ENCODE measurements around the gene ARHGAP6.

ARHGAP6 gene, protein sequence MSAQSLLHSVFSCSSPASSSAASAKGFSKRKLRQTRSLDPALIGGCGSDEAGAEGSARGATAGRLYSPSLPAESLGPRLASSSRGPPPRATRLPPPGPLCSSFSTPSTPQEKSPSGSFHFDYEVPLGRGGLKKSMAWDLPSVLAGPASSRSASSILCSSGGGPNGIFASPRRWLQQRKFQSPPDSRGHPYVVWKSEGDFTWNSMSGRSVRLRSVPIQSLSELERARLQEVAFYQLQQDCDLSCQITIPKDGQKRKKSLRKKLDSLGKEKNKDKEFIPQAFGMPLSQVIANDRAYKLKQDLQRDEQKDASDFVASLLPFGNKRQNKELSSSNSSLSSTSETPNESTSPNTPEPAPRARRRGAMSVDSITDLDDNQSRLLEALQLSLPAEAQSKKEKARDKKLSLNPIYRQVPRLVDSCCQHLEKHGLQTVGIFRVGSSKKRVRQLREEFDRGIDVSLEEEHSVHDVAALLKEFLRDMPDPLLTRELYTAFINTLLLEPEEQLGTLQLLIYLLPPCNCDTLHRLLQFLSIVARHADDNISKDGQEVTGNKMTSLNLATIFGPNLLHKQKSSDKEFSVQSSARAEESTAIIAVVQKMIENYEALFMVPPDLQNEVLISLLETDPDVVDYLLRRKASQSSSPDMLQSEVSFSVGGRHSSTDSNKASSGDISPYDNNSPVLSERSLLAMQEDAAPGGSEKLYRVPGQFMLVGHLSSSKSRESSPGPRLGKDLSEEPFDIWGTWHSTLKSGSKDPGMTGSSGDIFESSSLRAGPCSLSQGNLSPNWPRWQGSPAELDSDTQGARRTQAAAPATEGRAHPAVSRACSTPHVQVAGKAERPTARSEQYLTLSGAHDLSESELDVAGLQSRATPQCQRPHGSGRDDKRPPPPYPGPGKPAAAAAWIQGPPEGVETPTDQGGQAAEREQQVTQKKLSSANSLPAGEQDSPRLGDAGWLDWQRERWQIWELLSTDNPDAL (N-terminal part only)

DNA sequence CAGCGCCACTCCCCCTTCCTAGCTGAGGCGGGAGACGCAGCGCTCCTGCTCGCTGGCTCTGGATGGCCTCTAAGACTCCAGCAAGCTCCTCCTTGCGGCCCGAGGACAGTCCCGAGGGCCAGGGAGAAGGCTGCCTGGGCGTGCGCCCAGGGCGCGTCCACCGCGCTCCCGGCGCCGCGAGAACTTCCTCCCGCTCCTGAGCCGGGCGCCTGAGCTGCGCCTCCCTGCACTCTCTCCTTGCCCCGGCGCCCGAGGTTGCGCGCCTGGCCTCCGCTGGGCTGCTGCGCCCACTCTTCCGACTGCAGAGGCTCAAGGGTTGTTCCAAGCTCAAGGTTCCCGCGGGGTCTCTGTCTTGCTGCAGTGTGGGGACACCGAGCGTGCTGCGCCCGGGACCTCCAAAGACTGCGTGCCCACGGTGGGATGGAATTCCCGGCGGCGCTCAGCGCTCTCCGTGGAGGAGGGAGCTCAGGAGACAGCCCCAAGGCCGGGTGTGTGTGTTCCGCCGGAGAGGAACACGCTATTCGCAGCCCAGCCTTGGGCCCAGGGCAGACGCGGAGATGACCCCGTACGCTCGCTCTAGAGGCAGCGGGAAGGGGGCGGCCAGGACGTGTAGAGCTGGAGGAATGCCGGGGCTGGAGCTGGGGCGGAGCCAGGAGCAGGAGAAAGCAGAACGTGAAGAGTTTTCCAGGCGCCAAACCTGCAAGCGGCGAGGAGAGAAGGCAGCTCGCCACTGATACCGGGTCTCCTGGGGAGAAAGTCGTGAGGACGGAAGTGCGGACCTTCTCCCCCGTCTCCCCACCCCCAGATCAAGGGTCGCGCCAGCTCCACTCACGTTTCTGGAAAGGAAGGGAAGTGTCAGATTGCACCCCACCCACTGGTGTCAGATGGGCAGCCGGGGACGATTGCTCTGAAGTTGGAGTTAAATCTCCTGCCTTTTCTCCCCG, at the start of gene ARHGAP6:
ARHGAP6 (minus strand) TSS at position 753 of the 944 bp plus-strand sequence. CDS start 1,092 bp downstream, outside the sequence.
- peak; percentile 74 for DNase-seq (ENCODE audit: low spot score)

DNA sequence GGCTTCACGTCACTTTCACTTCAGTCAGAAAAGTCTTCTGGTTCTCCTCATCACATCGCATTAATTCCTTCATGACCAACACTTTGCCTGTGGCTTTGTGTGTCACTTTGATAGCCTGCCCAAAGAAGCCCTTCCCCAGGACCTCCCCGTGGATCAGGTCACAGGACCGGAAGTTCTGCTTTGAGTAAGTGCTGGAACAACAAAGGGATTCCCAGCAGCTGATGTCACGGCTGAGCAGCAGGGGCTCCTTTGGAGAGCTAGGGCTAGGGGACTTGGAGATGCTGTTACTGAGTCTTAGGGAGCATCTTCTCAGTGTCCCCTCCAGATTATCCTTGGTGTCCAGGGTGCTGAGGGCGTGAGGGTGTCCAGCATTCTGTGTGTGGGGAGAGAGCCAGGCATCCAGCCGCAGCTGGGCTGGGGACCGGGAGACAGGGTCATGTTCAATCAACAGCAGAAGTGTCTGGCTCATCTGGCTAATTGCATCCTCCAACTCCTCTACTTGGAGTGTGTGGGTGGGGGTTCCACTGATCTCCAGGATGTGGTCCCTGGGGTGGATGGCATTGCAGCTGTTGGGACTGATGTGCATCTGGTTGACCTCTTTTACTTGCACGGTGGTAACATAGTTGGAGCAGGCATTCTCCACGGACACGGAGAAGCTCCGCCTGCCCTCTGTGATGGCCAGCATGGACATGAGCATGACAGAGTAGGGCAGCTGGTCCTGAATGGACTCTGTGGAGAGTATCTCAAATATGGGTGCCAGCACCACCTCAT, 39.2 kb upstream of the ARHGAP6 start:
- DNase-seq (ENCODE audit: low spot score): no peak

DNA sequence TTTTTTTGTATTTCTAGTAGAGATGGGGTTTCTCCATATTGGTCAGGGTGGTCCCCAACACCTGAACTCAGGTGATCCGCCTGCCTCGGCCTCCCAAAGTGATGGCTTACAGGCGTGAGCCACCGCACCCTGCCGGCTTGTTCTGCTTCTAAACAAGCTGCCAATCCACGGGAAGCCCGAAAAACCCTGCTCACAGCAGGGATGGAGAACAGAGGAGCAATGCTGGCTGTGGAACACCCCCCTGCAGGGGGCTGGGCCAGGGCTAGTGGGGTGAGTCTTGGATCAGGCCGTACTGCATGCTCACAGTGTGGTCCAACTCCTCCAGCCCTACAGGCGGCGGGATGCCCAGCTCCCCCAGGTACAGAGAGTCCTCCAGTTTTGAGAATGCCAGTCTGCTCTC, 38.1 kb upstream of the ARHGAP6 start:
- no peak for DNase-seq (ENCODE audit: low spot score)

DNA sequence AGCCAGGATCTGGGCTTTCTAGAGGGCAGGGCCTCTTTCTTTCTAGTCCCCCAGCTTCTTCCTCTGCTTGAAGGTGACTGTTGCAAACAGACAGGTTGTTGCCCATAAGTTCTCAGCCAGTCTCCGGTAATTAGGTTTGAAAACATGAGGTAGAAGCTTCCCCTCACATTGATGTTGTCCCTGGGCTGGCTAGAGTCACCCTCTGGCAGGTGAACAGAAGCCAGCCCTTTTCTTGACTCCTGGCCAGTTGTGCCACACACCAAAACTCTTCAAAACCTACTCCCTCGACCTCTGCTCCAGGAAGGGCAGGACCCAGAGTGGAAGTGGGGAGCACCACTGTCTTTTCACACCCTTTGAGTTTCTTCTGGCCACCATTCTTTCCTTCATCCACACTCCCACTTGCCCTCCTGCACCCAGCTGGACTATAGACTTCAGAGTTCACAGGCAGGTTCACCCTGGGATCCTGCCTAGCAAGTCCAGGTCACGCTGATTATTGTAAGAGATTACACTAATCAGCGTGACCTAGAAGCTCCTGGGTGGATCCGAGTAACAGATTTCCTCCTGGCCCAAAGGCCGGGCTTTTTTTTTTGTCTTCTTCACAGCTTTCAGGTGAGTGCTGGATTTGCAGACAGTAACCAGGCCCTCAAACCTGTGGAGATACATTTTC, 37.4 kb upstream of the ARHGAP6 start:
- no peak for DNase-seq (ENCODE audit: low spot score)

DNA sequence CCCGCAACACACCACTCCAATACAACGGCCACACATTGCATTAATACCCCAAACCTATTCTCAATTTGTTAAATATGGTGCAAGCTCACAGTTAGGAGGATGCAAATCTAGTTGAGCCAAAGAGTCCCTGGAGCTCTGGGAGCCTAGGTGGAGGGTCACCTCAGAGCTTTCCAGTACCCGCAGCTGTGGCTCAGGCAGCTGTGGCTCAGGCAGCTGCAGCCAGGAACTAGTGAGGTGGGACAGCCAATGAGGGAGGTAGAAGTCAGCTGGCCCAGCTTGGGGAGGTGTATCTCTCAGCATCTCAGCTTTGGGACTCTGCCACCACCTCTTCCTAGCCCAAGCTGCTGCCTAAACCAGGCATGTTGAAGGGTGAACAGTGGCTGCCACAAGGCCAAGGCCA, 36.7 kb upstream of the ARHGAP6 start:
- no peak for DNase-seq (ENCODE audit: low spot score)

DNA sequence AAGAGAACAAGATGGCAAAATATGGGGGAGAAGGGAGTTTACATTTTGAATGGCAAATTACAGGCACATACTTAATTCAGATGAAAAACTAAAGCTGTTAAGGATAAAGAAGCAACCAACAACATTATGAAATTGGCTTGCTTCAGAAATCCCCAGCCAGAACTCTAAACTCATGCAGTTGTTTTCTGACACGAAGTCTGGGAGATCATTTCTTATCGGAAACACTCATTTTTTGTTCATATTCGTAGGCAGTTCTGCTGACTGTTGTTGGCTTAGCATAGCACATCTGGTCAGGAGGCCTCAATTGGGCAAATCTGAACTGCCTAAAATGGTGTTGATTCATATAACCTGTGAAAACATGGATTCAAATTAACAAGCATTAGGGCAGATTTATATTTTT, 33.0 kb upstream of the ARHGAP6 start:
- DNase-seq (ENCODE audit: low spot score): no peak

DNA sequence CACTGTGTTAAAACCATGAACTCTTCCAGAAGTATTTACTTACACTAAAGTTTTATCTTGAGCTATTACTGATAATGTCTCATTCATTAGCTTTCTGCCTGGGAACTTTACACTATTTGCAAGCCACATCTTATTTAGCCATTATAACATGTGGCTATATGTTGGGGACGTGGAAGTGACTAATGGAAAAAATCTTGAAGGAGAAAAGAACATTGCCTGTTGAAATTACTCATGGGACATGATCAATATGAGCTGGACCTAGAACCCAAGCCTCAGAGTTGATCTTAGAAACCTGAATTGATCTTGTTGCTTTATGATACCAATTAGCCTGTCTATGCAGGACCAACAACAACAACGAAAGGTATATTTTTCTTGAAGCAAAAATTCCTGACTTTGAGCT, 22.5 kb upstream of the ARHGAP6 start:
- no peak for DNase-seq (ENCODE audit: low spot score)

DNA sequence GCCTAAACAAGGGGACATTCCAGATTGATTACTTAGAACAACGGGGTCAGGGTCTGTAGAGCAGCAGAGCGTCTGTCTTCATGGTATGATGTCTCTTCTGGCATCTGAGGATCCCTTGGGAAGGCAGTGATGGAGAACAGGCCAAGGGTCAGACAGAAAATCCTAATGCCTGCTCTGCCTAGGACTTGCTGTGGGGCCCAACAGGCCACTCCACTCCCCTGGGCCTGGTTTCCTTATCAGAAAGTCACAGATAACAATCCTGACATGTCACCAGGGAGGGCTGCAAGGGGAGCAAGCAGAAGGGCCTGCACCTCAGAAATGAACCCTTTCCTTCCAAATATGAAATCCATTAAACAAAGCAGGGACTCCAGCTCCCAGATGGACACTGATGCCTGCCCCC, 21.4 kb upstream of the ARHGAP6 start:
- no peak for DNase-seq (ENCODE audit: low spot score)

DNA sequence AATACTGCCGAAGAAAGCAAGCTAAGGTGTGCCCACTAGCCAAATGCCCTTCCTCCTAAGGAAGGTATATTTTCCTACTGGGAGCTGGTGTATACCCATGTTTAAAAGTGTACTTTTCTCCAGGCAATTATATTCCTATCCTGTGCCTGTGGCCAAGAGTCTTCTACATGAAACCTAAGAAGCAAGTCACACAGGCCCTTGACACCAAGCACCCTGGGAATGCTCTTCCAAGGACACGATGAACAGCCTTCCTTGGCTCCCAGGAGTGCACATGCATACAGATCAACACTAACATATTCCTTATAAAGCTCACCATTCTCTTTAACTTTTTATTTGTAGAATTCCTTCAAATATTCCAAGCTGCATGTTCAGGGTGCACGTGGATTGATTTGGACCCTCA, 17.3 kb upstream of the ARHGAP6 start:
- no peak for DNase-seq (ENCODE audit: low spot score)

DNA sequence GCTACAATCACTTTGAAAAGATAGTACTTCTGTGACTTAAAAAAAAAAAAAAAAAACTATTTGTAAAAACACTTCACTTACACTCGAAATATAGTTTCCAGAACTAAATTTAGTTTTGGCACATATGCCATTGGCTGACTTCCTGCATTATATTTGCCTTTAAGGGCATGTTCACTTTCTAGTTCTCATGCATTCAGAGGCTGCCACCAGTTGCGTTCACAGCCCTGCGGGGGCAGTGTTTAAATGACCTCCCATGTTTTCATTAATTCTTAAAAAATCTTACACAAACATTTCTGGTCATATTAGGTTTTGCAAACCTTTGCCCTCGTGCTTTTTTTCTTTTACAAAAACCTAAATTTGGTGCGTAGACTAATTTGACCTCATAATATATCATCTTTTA, 12.4 kb upstream of the ARHGAP6 start:
- DNase-seq (ENCODE audit: low spot score): no peak

DNA sequence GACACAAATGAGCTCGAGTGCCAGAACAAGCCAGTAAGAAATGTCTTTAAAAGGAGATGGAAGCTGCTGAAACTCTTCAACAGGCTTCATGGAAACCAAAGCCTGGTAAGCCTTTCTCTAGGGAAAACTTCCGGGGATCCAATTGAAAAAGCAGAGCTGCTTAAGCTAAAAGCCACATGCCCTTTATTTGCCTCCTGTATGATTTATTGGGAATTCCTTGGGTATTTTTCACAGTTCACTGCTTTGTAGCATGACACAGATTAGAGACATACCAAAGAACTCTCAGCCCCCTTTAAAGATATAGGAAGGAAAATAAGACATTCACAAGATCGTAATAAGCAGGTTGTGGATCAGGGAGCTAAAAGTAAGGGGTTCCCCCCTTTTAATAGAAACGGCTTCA, 6.5 kb upstream of the ARHGAP6 start:
- DNase-seq (ENCODE audit: low spot score): no peak

DNA sequence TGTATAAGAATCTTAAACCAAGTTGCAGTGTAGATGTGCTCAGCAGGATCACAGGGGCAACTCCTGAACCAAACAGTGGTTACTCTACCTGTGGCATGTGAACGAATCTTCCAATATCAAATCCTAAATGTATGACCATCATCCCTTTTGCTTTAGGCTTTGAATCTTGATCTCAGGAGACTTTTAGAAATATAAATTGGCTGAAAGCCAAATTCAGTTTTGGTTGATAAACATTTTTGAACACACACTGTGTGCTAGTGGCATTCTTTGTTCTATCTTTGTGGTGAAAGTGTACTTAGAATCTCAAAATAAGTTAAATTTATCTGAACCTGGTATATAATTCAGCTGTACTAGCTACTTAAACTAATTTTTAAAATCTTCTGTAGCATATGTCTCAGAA, 4.6 kb upstream of the ARHGAP6 start:
- DNase-seq (ENCODE audit: low spot score): no peak

DNA sequence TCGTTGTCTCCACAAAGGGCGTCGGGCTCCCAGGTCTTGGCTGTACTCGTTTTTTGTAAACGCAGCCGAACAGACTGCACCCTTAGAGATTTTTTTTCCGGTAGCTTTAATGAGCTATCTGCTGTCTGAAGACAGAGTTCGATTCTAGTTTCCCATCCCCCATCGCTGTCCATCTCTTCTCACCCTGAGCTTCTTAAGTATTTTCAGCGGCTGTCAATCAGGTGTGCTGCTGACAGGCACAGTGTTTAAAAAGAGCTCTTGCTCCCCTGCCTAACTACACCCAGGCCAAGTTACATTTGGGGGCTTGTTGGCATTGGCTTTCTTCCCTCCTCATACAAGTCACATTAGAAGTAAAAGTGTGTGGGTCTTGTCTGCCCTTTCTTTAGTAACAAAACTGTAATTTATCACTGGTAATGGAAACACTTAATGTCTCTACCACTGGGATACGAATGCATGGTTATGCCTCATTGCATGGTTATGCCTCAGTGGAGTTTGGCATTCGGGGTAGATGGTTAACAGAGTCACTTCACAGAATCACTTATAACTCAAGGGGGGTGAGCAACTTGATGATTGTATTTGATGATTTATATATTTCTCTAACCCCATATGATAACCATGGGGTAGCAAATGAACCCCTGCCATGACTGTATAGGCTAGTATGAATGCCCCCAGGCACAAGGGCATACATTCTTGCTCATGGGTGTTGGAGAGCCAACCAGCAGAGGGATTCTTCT, 1.4 kb upstream of the ARHGAP6 start:
- DNase-seq (ENCODE audit: low spot score): no peak

DNA sequence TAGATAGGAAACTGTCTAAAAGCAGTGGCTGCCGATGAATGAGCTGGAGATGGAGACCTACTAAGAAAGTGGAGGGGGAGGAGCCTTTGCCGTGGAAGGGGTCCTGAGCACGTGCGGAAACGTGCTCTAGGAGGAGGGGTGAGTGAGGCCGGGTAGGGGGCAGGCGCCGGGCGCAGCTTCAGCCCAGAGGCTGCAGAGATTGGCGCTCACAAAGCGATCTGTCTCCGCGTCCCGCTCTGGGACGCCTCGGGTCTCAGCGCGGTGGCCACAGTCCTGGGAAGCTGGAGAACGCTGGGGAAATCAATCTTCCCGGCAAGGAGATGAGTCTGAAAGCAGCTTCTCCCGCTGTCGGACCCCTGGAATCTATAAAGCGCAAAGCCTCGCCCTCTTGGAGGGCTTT, 444 bp upstream of the ARHGAP6 start:
- DNase-seq (ENCODE audit: low spot score): peak; percentile 62

DNA sequence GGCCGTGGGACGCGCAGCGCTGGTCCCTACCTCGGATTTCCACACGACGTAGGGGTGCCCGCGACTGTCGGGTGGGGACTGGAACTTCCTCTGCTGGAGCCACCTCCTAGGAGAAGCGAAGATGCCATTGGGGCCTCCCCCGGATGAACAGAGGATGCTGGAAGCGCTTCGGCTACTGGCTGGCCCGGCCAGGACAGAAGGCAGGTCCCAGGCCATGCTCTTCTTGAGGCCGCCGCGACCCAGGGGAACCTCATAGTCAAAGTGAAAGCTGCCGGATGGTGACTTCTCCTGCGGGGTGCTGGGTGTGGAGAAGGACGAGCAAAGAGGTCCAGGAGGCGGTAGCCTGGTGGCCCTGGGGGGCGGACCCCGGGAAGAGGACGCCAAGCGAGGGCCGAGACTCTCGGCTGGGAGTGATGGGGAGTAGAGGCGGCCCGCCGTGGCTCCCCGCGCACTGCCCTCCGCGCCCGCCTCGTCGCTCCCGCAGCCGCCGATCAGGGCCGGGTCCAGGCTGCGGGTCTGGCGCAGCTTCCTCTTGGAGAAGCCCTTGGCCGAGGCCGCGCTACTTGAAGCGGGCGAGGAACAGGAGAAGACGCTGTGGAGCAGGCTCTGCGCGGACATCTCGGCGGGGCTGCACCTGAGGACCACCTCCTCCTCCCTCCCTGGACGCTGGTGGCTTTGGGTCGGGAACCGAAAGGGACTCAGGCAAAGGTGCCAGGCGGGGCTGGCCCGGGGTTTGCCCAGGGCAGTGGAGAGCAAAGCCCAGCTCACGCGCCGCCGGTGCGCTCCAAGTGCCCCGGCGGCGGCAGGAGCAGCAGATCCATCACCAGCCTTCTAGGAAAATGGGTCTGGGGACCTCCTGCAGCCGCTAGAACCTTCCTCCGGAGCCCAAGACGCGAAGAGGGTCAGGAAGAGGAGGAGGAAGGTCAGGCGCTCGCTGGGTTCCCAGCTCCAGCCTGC, 1.2 kb downstream of the ARHGAP6 start:
- DNase-seq (ENCODE audit: low spot score): peak; percentile 55

DNA sequence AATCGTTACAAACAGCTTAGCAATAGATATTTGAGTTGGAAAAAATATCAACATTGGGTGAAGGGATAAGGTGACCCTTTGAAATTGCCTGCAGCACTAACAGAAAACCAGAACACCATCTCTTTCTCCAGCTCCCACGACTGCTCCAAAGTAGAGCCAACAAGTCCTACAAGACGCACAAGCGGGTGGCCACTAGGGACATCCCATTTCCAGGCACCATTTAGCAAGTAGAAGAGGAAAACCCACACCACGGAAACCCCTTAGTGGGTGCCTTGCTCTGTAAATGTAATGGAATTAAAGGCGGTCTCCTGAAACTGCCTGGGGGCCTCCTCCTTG, 1.9 kb downstream of the ARHGAP6 start:
- DNase-seq (ENCODE audit: low spot score): no peak

DNA sequence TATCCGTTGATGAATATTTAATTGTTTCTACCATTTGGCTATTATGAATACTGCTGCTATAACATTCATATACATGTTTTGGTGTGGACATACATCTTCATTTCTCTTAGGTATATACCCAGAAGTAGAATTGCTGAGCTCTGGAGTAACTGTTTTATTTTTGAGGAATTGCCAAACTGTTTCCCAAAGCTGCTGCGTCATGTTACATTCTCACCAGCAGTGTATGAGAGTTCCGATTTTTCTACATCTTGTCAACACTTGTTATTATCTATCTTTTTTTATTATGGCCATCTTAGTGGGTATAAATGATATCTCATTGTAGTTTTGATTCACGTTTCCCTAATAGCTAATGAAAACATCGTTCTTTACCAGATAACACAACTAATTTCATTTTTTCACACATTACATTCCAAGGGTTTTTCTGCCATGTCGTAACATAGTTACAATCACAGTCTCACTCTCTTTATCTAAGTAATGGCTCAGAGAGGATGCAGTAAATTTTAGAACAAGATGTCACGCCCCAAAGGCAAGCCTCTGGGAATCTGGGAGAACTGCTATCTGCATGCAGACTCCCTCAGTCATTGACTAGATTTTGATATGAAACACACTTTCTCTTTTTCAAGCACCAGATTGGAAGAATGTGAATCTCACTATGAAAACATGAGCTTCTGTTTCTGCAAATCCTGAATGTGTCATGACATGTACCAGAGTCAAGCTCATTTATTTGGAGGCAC, 10.3 kb downstream of the ARHGAP6 start:
- no peak for DNase-seq (ENCODE audit: low spot score)

Measured in left forelimb (tissue), 1 donor.